Peyer's patch (tissue), 4 donors: ENCODE results near the gene CACNA2D3.

Experiments
- CTCF ChIP-seq, 6 experiments: fragments of 450-650 bp in 4 of 6; fragments of 200-600 bp in 2 of 6; sonication (generic) in 1 of 6; IDR thresholded peaks; one replicate each; pipeline ENCODE4 v1.5.1; 2017 to 2019; ENCODE audit warnings: antibody characterized with exemption in 6 of 6, mild to moderate bottlenecking in 3 of 6, moderate library complexity in 1 of 6
- POLR2A ChIP-seq, 2 donors: fragments of 450-650 bp; IDR thresholded peaks; one replicate each; pipeline ENCODE4 v1.5.1; 2017; ENCODE audit warnings: antibody characterized with exemption in 2 of 2, mild to moderate bottlenecking in 2 of 2, moderate library complexity in 2 of 2

- TF ChIP-seq CTCF (IDR thresholded peaks at IDR 0.05) (no peak), POLR2A (IDR thresholded peaks at IDR 0.05) (no peak)
Measured at GRCh38 chr3:54986294-54986693, 863.9 kb downstream of the CACNA2D3 start.
